ENCODE results near the gene FNBP1.

FNBP1 gene

GRCh38 chr9:130042885-130043653 lies at the start of gene FNBP1:
TSS of gene FNBP1 (minus strand) at chr9:130043189. CDS start at chr9:130042975, 214 bp downstream.
- peak; percentile 25 for DNase-seq

GRCh38 chr9:130090915-130091314 lies 47.9 kb upstream of the FNBP1 start:
- no peak for DNase-seq

- no peak for DNase-seq
Observed at GRCh38 chr9:130089141-130089540, 46.2 kb upstream of the FNBP1 start.

GRCh38 chr9:130088051-130088450 lies 45.1 kb upstream of the FNBP1 start:
- DNase-seq, result no peak

GRCh38 chr9:130084337-130084736 lies 41.3 kb upstream of the FNBP1 start:
- DNase-seq, result no peak

- no peak for DNase-seq
Observed at GRCh38 chr9:130078547-130078946, 35.6 kb upstream of the FNBP1 start.

- DNase-seq, result no peak
Observed at GRCh38 chr9:130073373-130073772, 30.4 kb upstream of the FNBP1 start.

GRCh38 chr9:130072515-130073235 lies 29.7 kb upstream of the FNBP1 start:
- DNase-seq, result no peak

- DNase-seq, result no peak
Observed at GRCh38 chr9:130069048-130069447, 26.1 kb upstream of the FNBP1 start.

- DNase-seq, result no peak
Observed at GRCh38 chr9:130064621-130065020, 21.6 kb upstream of the FNBP1 start.

- DNase-seq, result no peak
Observed at GRCh38 chr9:130062750-130063149, 19.8 kb upstream of the FNBP1 start.

- no peak for DNase-seq
Observed at GRCh38 chr9:130060296-130060695, 17.3 kb upstream of the FNBP1 start.

- DNase-seq, result no peak
Observed at GRCh38 chr9:130058887-130059286, 15.9 kb upstream of the FNBP1 start.

- DNase-seq, result no peak
Observed at GRCh38 chr9:130058154-130058553, 15.2 kb upstream of the FNBP1 start.

GRCh38 chr9:130054820-130055219 lies 11.8 kb upstream of the FNBP1 start:
- DNase-seq, result no peak

- DNase-seq, result no peak
Observed at GRCh38 chr9:130054325-130054786, 11.4 kb upstream of the FNBP1 start.

- DNase-seq, result no peak
Observed at GRCh38 chr9:130053504-130054324, 10.7 kb upstream of the FNBP1 start, which contains the start of gene GPR107. TSS of gene GPR107 (plus strand) at chr9:130053906. CDS start at chr9:130053933, 27 bp downstream.

- no peak for DNase-seq
Observed at GRCh38 chr9:130053109-130053503, 10.1 kb upstream of the FNBP1 start.

GRCh38 chr9:130051855-130052254 lies 8.9 kb upstream of the FNBP1 start:
- DNase-seq, result no peak

- DNase-seq, result no peak
Observed at GRCh38 chr9:130050462-130050861, 7.5 kb upstream of the FNBP1 start.

GRCh38 chr9:130049431-130050210 lies 6.6 kb upstream of the FNBP1 start:
- DNase-seq, result no peak

- DNase-seq, result no peak
Observed at GRCh38 chr9:130045725-130046450, 2.9 kb upstream of the FNBP1 start.
